ENCODE data around the gene BCL2L11. TPM values are rescaled to one million over a fixed set of nuclear protein-coding genes. Genes with fewer than 3 reads are reported as not detected.
"Not testable (repeated sequence)": the region's sequence is repeated elsewhere in the genome, so short reads cannot be mapped to it uniquely, and the experiment has no call there.

BCL2L11 gene
- 10 to 100 TPM; 11.7 to 16.5 TPM for total RNA-seq

GRCh38 chr2:111120253-111121027, at the start of gene BCL2L11:
BCL2L11 (plus strand) TSS chr2:111120914; CDS start chr2:111123746, 2,832 bp downstream.
- POLR2A ChIA-PET: interaction anchor here (0.6 to 1.7 kb wide), 5 partner anchors 17 to 300 kb away, joined by 3 to 4 read pairs (median 3); no protein-coding TSS in a partner anchor
- H3K9me3 Mint-ChIP-seq (ENCODE audit: insufficient read depth): no peaks in the 10 kb centered on the region

GRCh38 chr2:111071600-111072171, 49.0 kb upstream of the BCL2L11 start:
- Mint-ChIP-seq H3K4me1 (ENCODE audit: low read depth) (no peaks in the 10 kb centered on the region), H3K9me3 (ENCODE audit: insufficient read depth) (peaks cover 28% of the 10 kb centered on the region), H3K36me3 (ENCODE audit: low read depth) (no peaks in the 10 kb centered on the region), H3K27ac (no peak overlapping the region), H3K4me3 (no peak overlapping the region), H3K27me3 (ENCODE audit: low read depth) (peaks cover 24% of the 10 kb centered on the region)
- CTCF ChIA-PET: no interaction called here
- POLR2A ChIA-PET: no interaction called here
- no peak for DNase-seq
- ATAC-seq: no peak

More at GRCh38 chr2:111120253-111121027, at the start of gene BCL2L11:
- H3K27ac Mint-ChIP-seq: peak within 1 kb of the TSS; percentile 85
- H3K36me3 Mint-ChIP-seq (ENCODE audit: low read depth): peaks cover 19% of the 10 kb centered on the region
- H3K4me1 Mint-ChIP-seq (ENCODE audit: low read depth): peaks cover 60% of the 10 kb centered on the region
- peak; percentile 91 for DNase-seq
- peak within 1 kb of the TSS; percentile 94 for H3K4me3 Mint-ChIP-seq
- peak; percentile 76 for ATAC-seq
- CTCF ChIA-PET: interaction anchor here (1.0 to 1.6 kb wide), 6 partner anchors 13 to 583 kb away, joined by 3 to 5 read pairs (median 3); no protein-coding TSS in a partner anchor
- peaks cover 39% of the 10 kb centered on the region for H3K27me3 Mint-ChIP-seq (ENCODE audit: low read depth)

GRCh38 chr2:111072220-111072871, 48.4 kb upstream of the BCL2L11 start:
- H3K9me3 Mint-ChIP-seq (ENCODE audit: insufficient read depth): peaks cover 31% of the 10 kb centered on the region
- DNase-seq (no peak), ATAC-seq (no peak)

GRCh38 chr2:111082659-111083058, 38.1 kb upstream of the BCL2L11 start:
- not testable (repeated sequence) for DNase-seq

More at GRCh38 chr2:111072220-111072871, 48.4 kb upstream of the BCL2L11 start:
- POLR2A ChIA-PET: no interaction called here
- H3K27me3 Mint-ChIP-seq (ENCODE audit: low read depth): peaks cover 25% of the 10 kb centered on the region
- no peak overlapping the region for H3K27ac Mint-ChIP-seq
- no peaks in the 10 kb centered on the region for H3K36me3 Mint-ChIP-seq (ENCODE audit: low read depth)
- no peak overlapping the region for H3K4me3 Mint-ChIP-seq
- H3K4me1 Mint-ChIP-seq (ENCODE audit: low read depth): no peaks in the 10 kb centered on the region
- CTCF ChIA-PET: no interaction called here

GRCh38 chr2:111091811-111092211, 28.9 kb upstream of the BCL2L11 start:
- Mint-ChIP-seq H3K4me3 (no peak overlapping the region), H3K36me3 (ENCODE audit: low read depth) (no peaks in the 10 kb centered on the region), H3K27me3 (ENCODE audit: low read depth) (peaks cover 18% of the 10 kb centered on the region), H3K4me1 (ENCODE audit: low read depth) (peaks cover 4% of the 10 kb centered on the region), H3K27ac (no peak overlapping the region), H3K9me3 (ENCODE audit: insufficient read depth) (no peaks in the 10 kb centered on the region)
- ATAC-seq (no peak), DNase-seq (no peak)
- ChIA-PET CTCF (interaction anchor here (1.3 to 2.8 kb wide), 2 partner anchors 9 to 279 kb away, joined by 5 to 8 read pairs; no protein-coding TSS in a partner anchor), POLR2A (interaction anchor here (0.7 kb wide), 1 partner anchor 14 kb away, joined by 3 read pairs; no protein-coding TSS in a partner anchor)

More at GRCh38 chr2:111082659-111083058, 38.1 kb upstream of the BCL2L11 start:
- H3K27ac Mint-ChIP-seq; H3K9me3 Mint-ChIP-seq (ENCODE audit: insufficient read depth); ATAC-seq; H3K4me1 Mint-ChIP-seq (ENCODE audit: low read depth); H3K4me3 Mint-ChIP-seq; CTCF ChIA-PET; H3K36me3 Mint-ChIP-seq (ENCODE audit: low read depth); POLR2A ChIA-PET: not testable (repeated sequence)
- peaks cover 28% of the 10 kb centered on the region for H3K27me3 Mint-ChIP-seq (ENCODE audit: low read depth)

GRCh38 chr2:111094691-111095090, 26.0 kb upstream of the BCL2L11 start:
- Mint-ChIP-seq H3K27me3 (ENCODE audit: low read depth) (peaks cover 14% of the 10 kb centered on the region), H3K36me3 (ENCODE audit: low read depth) (no peaks in the 10 kb centered on the region), H3K27ac (no peak overlapping the region), H3K9me3 (ENCODE audit: insufficient read depth) (no peaks in the 10 kb centered on the region), H3K4me1 (ENCODE audit: low read depth) (peaks cover 4% of the 10 kb centered on the region), H3K4me3 (no peak overlapping the region)
- ATAC-seq: no peak
- DNase-seq: no peak
- CTCF ChIA-PET: no interaction called here
- POLR2A ChIA-PET: no interaction called here

GRCh38 chr2:111095434-111095833, 25.3 kb upstream of the BCL2L11 start:
- no peak overlapping the region for H3K4me3 Mint-ChIP-seq
- CTCF ChIA-PET: no interaction called here
- H3K4me1 Mint-ChIP-seq (ENCODE audit: low read depth): peaks cover 11% of the 10 kb centered on the region
- peaks cover 14% of the 10 kb centered on the region for H3K27me3 Mint-ChIP-seq (ENCODE audit: low read depth)
- no peak overlapping the region for H3K27ac Mint-ChIP-seq
- no peaks in the 10 kb centered on the region for H3K9me3 Mint-ChIP-seq (ENCODE audit: insufficient read depth)
- DNase-seq (no peak), ATAC-seq (no peak)
- H3K36me3 Mint-ChIP-seq (ENCODE audit: low read depth): no peaks in the 10 kb centered on the region
- POLR2A ChIA-PET: no interaction called here

- Mint-ChIP-seq H3K4me1 (ENCODE audit: low read depth) (peaks cover 20% of the 10 kb centered on the region), H3K27me3 (ENCODE audit: low read depth) (peaks cover 7% of the 10 kb centered on the region), H3K9me3 (ENCODE audit: insufficient read depth) (no peaks in the 10 kb centered on the region), H3K4me3 (no peak overlapping the region), H3K27ac (no peak overlapping the region), H3K36me3 (ENCODE audit: low read depth) (peaks cover 3% of the 10 kb centered on the region)
- ATAC-seq (no peak), DNase-seq (no peak)
- ChIA-PET POLR2A (interaction anchor here (0.9 kb wide), 1 partner anchor 252 kb away, joined by 3 read pairs; no protein-coding TSS in a partner anchor), CTCF (interaction anchor here (0.9 to 1.6 kb wide), 5 partner anchors 12 to 286 kb away, joined by 3 to 6 read pairs (median 3); no protein-coding TSS in a partner anchor)
Observed at GRCh38 chr2:111099402-111099801, 21.3 kb upstream of the BCL2L11 start.

GRCh38 chr2:111100087-111100764, 20.5 kb upstream of the BCL2L11 start:
- Mint-ChIP-seq H3K4me1 (ENCODE audit: low read depth) (peaks cover 20% of the 10 kb centered on the region), H3K4me3 (no peak overlapping the region), H3K27ac (peak overlapping the region; percentile 35), H3K27me3 (ENCODE audit: low read depth) (peaks cover 9% of the 10 kb centered on the region), H3K9me3 (ENCODE audit: insufficient read depth) (no peaks in the 10 kb centered on the region), H3K36me3 (ENCODE audit: low read depth) (peaks cover 3% of the 10 kb centered on the region)
- POLR2A ChIA-PET: no interaction called here
- CTCF ChIA-PET: interaction anchor here (0.9 to 1.6 kb wide), 6 partner anchors 9 to 287 kb away, joined by 3 to 8 read pairs (median 4); no protein-coding TSS in a partner anchor
- DNase-seq (no peak), ATAC-seq (no peak)

- H3K9me3 Mint-ChIP-seq (ENCODE audit: insufficient read depth): no peaks in the 10 kb centered on the region
- peaks cover 20% of the 10 kb centered on the region for H3K4me1 Mint-ChIP-seq (ENCODE audit: low read depth)
- H3K36me3 Mint-ChIP-seq (ENCODE audit: low read depth): peaks cover 3% of the 10 kb centered on the region
- POLR2A ChIA-PET: no interaction called here
- no peak overlapping the region for H3K4me3 Mint-ChIP-seq
- DNase-seq (no peak), ATAC-seq (peak; percentile 78)
- CTCF ChIA-PET: interaction anchor here (1.1 to 1.5 kb wide), 3 partner anchors 10 to 229 kb away, joined by 3 to 8 read pairs (median 4); no protein-coding TSS in a partner anchor
- H3K27ac Mint-ChIP-seq: peak overlapping the region; percentile 35
- peaks cover 11% of the 10 kb centered on the region for H3K27me3 Mint-ChIP-seq (ENCODE audit: low read depth)
Observed at GRCh38 chr2:111100765-111101162, 19.9 kb upstream of the BCL2L11 start.

GRCh38 chr2:111101592-111101991, 19.1 kb upstream of the BCL2L11 start:
- H3K9me3 Mint-ChIP-seq (ENCODE audit: insufficient read depth): no peaks in the 10 kb centered on the region
- peaks cover 3% of the 10 kb centered on the region for H3K36me3 Mint-ChIP-seq (ENCODE audit: low read depth)
- DNase-seq (no peak), ATAC-seq (no peak)
- H3K27ac Mint-ChIP-seq: no peak overlapping the region
- no peak overlapping the region for H3K4me3 Mint-ChIP-seq
- H3K27me3 Mint-ChIP-seq (ENCODE audit: low read depth): peaks cover 16% of the 10 kb centered on the region
- ChIA-PET CTCF (no interaction called here), POLR2A (no interaction called here)
- H3K4me1 Mint-ChIP-seq (ENCODE audit: low read depth): peaks cover 20% of the 10 kb centered on the region

Measured in activated CD8-positive, alpha-beta T cell treated with anti-CD3 and anti-CD28 coated beads, Interleukin-2, amount 10 ng/mL, durations not matched to agents 7 days and 5 days (primary cell).